Aorta (tissue), 5 donors: Measurements from ENCODE around the gene MACROD1. TPM values are rescaled to one million over a fixed set of nuclear protein-coding genes. Genes with fewer than 3 reads are reported as not detected.
A peak's percentile ranks its signal among the peaks of the same experiment; 100 is the strongest.

Experiments used
- ATAC-seq: fragments of 200-7000 bp; cut with Tn5 transposase; one replicate; pipeline ENCODE4 v1.9.1; 2022; ENCODE audit warnings: moderate library complexity; ENCODE audit not compliant: low FRiP score
- DNase-seq, 2 donors: peaks; one replicate each; pipeline ENCODE4 v3.0.0-alpha.2; 2020
- H3K27ac ChIP-seq, 2 donors: one replicate each; pipeline ENCODE4 v1.5.1; 2013; ENCODE audit warnings: low read length in 2 of 2, mild to moderate bottlenecking in 2 of 2, moderate library complexity in 2 of 2, control low read depth in 1 of 2, inconsistent platforms in 1 of 2, low read depth in 1 of 2
- H3K27me3 ChIP-seq, 2 donors: one replicate each; pipeline ENCODE4 v1.6.1; 2013; ENCODE audit warnings: control low read depth in 1 of 2, low read length in 1 of 2, mild to moderate bottlenecking in 1 of 2, moderate library complexity in 1 of 2; ENCODE audit not compliant: insufficient read depth in 2 of 2, control insufficient read depth in 1 of 2
- H3K36me3 ChIP-seq, 2 donors: one replicate each; pipeline ENCODE4 v1.6.1; 2013; ENCODE audit warnings: control low read depth in 1 of 2, low read length in 1 of 2, mild to moderate bottlenecking in 1 of 2; ENCODE audit not compliant: insufficient read depth in 2 of 2, control insufficient read depth in 1 of 2
- H3K4me1 ChIP-seq, 2 donors: one replicate each; pipeline ENCODE4 v1.6.1; 2013; ENCODE audit warnings: low read length in 2 of 2, control low read depth in 1 of 2, mild to moderate bottlenecking in 1 of 2, moderate library complexity in 1 of 2; ENCODE audit not compliant: insufficient read depth in 2 of 2, control insufficient read depth in 1 of 2
- H3K4me3 ChIP-seq, 2 donors: one replicate each; pipeline ENCODE4 v1.5.1; 2013; ENCODE audit warnings: low read length in 2 of 2, control low read depth in 1 of 2, mild to moderate bottlenecking in 1 of 2
- H3K9me3 ChIP-seq: one replicate; pipeline ENCODE4 v1.6.1; 2013; ENCODE audit warnings: mild to moderate bottlenecking, low read length; ENCODE audit not compliant: control insufficient read depth
- WGBS, 2 donors: extraction: QIAGEN DNeasy Blood & Tissue Kit; methylation state at CpG; one replicate each; pipeline ENCODE4 v1.1.7; 2013; 5-methylcytosine and 5-hydroxymethylcytosine counted together
- intact Hi-C, 2 donors: fragments of 100-400 bp; cut with DNase I; formaldehyde crosslinking; loops; one replicate each; pipeline versions ENCODE4 v1.14.2 to v1.15.0; 2022
- polyA plus RNA-seq, 2 donors: library from polyadenylated mRNA; stranded (reverse); fragments of 200-250 nt; gene quantifications; one replicate each; pipeline ENCODE4 v1.2.3, GENCODE V29; 2013
- total RNA-seq, 2 donors: library from RNA; stranded (reverse); fragmentation: NEBNext Ultra II Directional; extraction: Animal tissue kit (Norgen Biotek cat#: 25700); gene quantifications; one replicate each; pipeline ENCODE4 v1.2.1, GENCODE V29; 2021
- donor health status: healthy with polysubstance abuse.
- donor health status: Bipolar disorder and iron deficiency.
- donor health status: DM: no; HTN: no; CAD: no.
- donor health status: DM: no; HTN: no; CAD: no.
- donor health status: DM: yes; HTN: yes; CAD: no.

Gene MACROD1
- total and polyA plus RNA-seq, 4 donors = 12.7 to 125 (median 65.2) TPM

- no peak overlapping the region for H3K27ac ChIP-seq
- no peak overlapping the region for H3K4me3 ChIP-seq
- ATAC-seq (no peak), DNase-seq (no peak)
- H3K9me3 ChIP-seq = no peaks in the 10 kb centered on the region
- H3K4me1 ChIP-seq = no peaks in the 10 kb centered on the region
- intact Hi-C loops = no loop called here
- no peaks in the 10 kb centered on the region for H3K36me3 ChIP-seq
- no peaks in the 10 kb centered on the region for H3K27me3 ChIP-seq
- WGBS, 2 donors = 94 to 97% methylated on average over 9 of the region's 9 CpGs
Measured at GRCh38 chr11:64041846-64042245, 124.1 kb downstream of the MACROD1 start.

GRCh38 chr11:64040684-64041322 is 125.1 kb downstream of the MACROD1 start:
- intact Hi-C loops = no loop called here

GRCh38 chr11:64039012-64039665 is 126.8 kb downstream of the MACROD1 start:
- no peaks in the 10 kb centered on the region for H3K4me1 ChIP-seq
- H3K9me3 ChIP-seq = no peaks in the 10 kb centered on the region
- no peaks in the 10 kb centered on the region for H3K27me3 ChIP-seq
- DNase-seq (no peak), ATAC-seq (no peak)
- H3K4me3 ChIP-seq = no peak overlapping the region
- WGBS, 2 donors = 89% methylated on average over 16 of the region's 16 CpGs
- H3K36me3 ChIP-seq = no peaks in the 10 kb centered on the region
- no peak overlapping the region for H3K27ac ChIP-seq
- intact Hi-C loops = no loop called here

More at GRCh38 chr11:64040684-64041322, 125.1 kb downstream of the MACROD1 start:
- no peak overlapping the region for H3K27ac ChIP-seq
- DNase-seq (no peak), ATAC-seq (no peak)
- H3K9me3 ChIP-seq = no peaks in the 10 kb centered on the region
- 71% methylated on average over 20 of the region's 20 CpGs for WGBS, 2 donors
- no peaks in the 10 kb centered on the region for H3K36me3 ChIP-seq
- no peaks in the 10 kb centered on the region for H3K27me3 ChIP-seq
- no peaks in the 10 kb centered on the region for H3K4me1 ChIP-seq
- H3K4me3 ChIP-seq = no peak overlapping the region

- Histone ChIP-seq H3K4me3 (no peak overlapping the region), H3K9me3 (no peaks in the 10 kb centered on the region), H3K27me3 (no peaks in the 10 kb centered on the region), H3K36me3 (no peaks in the 10 kb centered on the region), H3K4me1 (no peaks in the 10 kb centered on the region), H3K27ac (no peak overlapping the region)
- intact Hi-C loops = no loop called here
- DNase-seq = no peak
- WGBS, 2 donors = 94 to 100% methylated on average over 4 of the region's 4 CpGs
- no peak for ATAC-seq
Measured at GRCh38 chr11:64038500-64038899, 127.4 kb downstream of the MACROD1 start.

- no peak for ATAC-seq
- H3K36me3 ChIP-seq = no peaks in the 10 kb centered on the region
- no peaks in the 10 kb centered on the region for H3K27me3 ChIP-seq
- no peak for DNase-seq
- no peak overlapping the region for H3K4me3 ChIP-seq
- WGBS, 2 donors = 64 to 69% methylated on average over 23 of the region's 23 CpGs
- intact Hi-C loops = no loop called here
- H3K9me3 ChIP-seq = no peaks in the 10 kb centered on the region
- H3K4me1 ChIP-seq = no peaks in the 10 kb centered on the region
- H3K27ac ChIP-seq = no peak overlapping the region
Measured at GRCh38 chr11:64037027-64037634, 128.8 kb downstream of the MACROD1 start.

- 3% methylated on average over 77 to 85 of the region's 85 CpGs for WGBS, 2 donors
- H3K27ac ChIP-seq = no peak overlapping the region
- intact Hi-C loops = no loop called here
- no peaks in the 10 kb centered on the region for H3K27me3 ChIP-seq
- H3K9me3 ChIP-seq = no peaks in the 10 kb centered on the region
- no peaks in the 10 kb centered on the region for H3K36me3 ChIP-seq
- ATAC-seq (peak; percentile 61), DNase-seq (peak in 1 of 2 donors; percentile 87)
- H3K4me1 ChIP-seq = no peaks in the 10 kb centered on the region
- peak overlapping the region; percentile 21 to 48 for H3K4me3 ChIP-seq
Measured at GRCh38 chr11:64036087-64037026, 129.6 kb downstream of the MACROD1 start.

- Histone ChIP-seq H3K36me3 (no peaks in the 10 kb centered on the region), H3K27ac (no peak within 1 kb of the TSS), H3K27me3 (no peaks in the 10 kb centered on the region), H3K4me3 (peak within 1 kb of the TSS; percentile 21 to 48), H3K4me1 (no peaks in the 10 kb centered on the region), H3K9me3 (no peaks in the 10 kb centered on the region)
- ATAC-seq (no peak), DNase-seq (no peak)
- intact Hi-C loops = no loop called here
- WGBS, 2 donors = 1 to 2% methylated on average over 13 to 59 of the region's 64 CpGs
Measured at GRCh38 chr11:64035576-64035975, 130.3 kb downstream of the MACROD1 start, which contains the start of gene FLRT1. Gene FLRT1, plus strand, starts transcription at chr11:64035931. Its CDS starts 80,337 bp downstream, at chr11:64116268.

- Histone ChIP-seq H3K36me3 (no peaks in the 10 kb centered on the region), H3K9me3 (no peaks in the 10 kb centered on the region), H3K4me1 (no peaks in the 10 kb centered on the region), H3K4me3 (no peak overlapping the region), H3K27me3 (no peaks in the 10 kb centered on the region), H3K27ac (no peak overlapping the region)
- ATAC-seq (no peak), DNase-seq (no peak)
- WGBS, 2 donors = 19 to 21% methylated on average over 11 to 17 of the region's 17 CpGs
- intact Hi-C loops = no loop called here
Measured at GRCh38 chr11:64035081-64035524, 130.8 kb downstream of the MACROD1 start.
